Activated naive CD8-positive, alpha-beta T cell (primary cell): Measurements from ENCODE around the gene CHKA.
A peak's percentile ranks its signal among the peaks of the same experiment; 100 is the strongest.

Experiments
- H3K27ac Mint-ChIP-seq: one replicate; pipeline ENCODE4 v1.8.0; 2021; ENCODE audit warnings: mixed read lengths
- H3K27me3 Mint-ChIP-seq: one replicate; pipeline ENCODE4 v1.8.0; 2021; ENCODE audit warnings: mixed read lengths
- H3K36me3 Mint-ChIP-seq: one replicate; pipeline ENCODE4 v1.8.0; 2021; ENCODE audit warnings: mixed read lengths
- H3K4me1 Mint-ChIP-seq: one replicate; pipeline ENCODE4 v1.8.0; 2021; ENCODE audit warnings: low read depth, mixed read lengths
- H3K4me3 Mint-ChIP-seq: one replicate; pipeline ENCODE4 v1.8.0; 2021; ENCODE audit warnings: mild to moderate bottlenecking, mixed read lengths
- H3K9me3 Mint-ChIP-seq: one replicate; pipeline ENCODE4 v1.8.0; 2021; ENCODE audit warnings: low read depth, mixed read lengths

The CHKA gene

DNA sequence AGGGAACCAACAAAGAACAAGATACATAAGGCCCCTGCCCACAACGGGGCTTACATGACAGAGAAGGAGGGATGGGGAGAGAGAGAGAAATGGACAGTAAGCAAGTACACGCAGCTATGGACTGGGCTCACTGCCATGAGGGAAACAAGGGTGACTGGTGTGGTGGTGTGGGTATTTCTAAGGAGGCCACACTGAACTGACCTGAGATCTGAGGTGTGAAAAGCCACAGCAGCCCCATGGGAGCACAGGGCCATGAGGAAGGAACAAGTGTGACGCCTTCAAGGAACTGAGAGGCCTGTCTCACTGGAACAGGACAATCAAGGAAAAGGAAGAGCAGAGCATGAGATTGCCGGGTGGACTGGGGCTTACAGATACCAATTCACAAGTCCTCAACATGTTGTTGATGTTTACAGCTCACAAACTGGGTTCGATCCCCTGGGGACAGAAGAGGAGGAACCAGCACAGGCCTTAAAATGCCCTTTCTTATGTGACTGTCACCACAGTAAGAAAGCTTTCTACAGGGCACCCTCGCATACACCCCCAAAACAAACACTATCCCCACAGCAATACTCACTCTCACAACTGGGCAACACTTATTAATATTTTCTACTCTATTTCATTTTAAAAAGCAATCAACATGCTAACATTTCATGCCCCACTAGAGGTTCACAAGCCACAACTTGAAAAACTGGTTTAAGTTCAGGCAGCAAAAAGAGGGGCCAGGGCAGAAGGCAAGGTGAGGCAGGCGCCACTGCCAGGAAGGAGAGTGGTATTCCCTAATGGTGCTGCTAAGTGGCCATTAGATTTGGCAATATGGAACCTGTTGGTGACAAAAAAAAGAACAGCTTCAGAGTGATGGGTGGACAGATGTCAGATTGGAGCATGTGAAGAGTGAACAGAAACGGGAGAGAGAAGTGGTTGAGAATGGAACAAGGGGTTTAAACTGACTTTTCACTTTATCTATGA is 43.3 kb downstream of the CHKA start:
- H3K36me3 Mint-ChIP-seq = peaks cover 8% of the 10 kb centered on the region
- H3K27ac Mint-ChIP-seq = no peak overlapping the region
- no peak overlapping the region for H3K4me3 Mint-ChIP-seq
- H3K9me3 Mint-ChIP-seq = no peaks in the 10 kb centered on the region
- H3K27me3 Mint-ChIP-seq = no peaks in the 10 kb centered on the region
- no peaks in the 10 kb centered on the region for H3K4me1 Mint-ChIP-seq

DNA sequence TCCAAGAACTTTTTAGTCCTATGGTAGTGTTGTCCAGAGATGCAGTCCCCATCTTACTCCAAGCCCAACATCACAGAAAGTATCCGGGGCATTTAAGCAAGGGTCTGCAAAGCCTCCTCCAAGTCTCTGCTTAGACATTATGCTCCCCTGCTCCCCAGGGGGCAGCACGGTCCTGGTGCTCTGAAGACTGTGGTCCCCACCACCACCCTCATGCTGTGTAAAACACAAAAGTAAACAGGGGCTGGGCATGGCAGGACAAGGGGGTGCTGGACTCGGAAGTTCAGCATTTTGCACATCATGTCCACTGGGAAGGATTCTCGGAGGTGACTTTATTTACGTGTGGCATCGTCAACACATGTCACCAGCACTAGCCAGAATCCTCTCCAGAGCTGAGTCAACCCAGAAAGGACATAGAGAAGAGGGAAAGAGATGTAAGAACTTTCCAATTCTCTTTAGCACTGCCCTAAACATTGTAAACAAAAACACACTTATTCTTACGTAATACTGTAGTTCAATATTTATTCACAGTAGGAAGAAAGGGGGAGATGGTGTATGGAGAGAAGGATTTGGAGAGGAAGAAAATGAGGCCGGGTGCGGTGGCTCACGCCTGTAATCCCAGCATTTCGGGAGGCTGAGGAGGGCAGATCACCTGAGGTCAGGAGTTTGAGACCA is 44.7 kb downstream of the CHKA start:
- no peak overlapping the region for H3K27ac Mint-ChIP-seq
- H3K9me3 Mint-ChIP-seq = no peaks in the 10 kb centered on the region
- H3K4me3 Mint-ChIP-seq = no peak overlapping the region
- H3K4me1 Mint-ChIP-seq = no peaks in the 10 kb centered on the region
- H3K27me3 Mint-ChIP-seq = no peaks in the 10 kb centered on the region
- H3K36me3 Mint-ChIP-seq = peaks cover 8% of the 10 kb centered on the region

DNA sequence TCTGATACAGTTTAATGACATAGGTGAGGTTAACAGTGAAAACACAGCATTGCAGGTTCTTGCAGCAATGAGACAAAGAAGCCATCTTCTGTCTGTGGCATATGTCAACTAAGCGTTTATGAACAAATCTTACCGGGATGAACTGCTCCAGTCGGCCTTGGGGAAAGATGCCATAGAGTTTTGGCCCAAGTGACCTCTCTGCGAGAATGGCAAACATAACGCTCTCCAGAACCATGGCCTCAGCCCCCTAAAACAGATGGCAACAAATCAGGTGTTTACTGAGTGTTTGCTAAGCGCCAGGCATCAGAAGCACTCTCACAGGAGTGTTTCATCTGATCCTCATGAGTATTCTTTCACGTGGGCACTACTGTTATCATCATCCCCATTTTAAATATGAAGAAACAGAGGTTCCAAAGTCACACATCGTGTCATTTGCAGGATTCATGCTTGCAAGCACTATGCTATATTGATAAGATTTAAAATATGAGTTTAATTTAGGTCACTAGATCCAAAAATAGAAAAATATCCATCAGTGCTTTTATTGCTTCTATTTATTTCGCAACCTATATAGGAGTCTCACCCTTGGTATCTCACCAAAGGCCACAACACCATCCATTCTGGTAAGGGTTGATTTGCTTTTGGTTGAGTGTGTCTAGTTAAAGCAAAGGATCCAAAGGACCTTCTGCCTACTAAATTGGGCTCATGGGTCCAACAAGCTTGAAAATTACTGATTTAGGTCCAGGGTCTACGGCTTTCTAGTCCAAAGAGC is 46.4 kb downstream of the CHKA start:
- H3K36me3 Mint-ChIP-seq = peaks cover 17% of the 10 kb centered on the region
- no peaks in the 10 kb centered on the region for H3K4me1 Mint-ChIP-seq
- no peak overlapping the region for H3K4me3 Mint-ChIP-seq
- no peak overlapping the region for H3K27ac Mint-ChIP-seq
- no peaks in the 10 kb centered on the region for H3K9me3 Mint-ChIP-seq
- no peaks in the 10 kb centered on the region for H3K27me3 Mint-ChIP-seq

DNA sequence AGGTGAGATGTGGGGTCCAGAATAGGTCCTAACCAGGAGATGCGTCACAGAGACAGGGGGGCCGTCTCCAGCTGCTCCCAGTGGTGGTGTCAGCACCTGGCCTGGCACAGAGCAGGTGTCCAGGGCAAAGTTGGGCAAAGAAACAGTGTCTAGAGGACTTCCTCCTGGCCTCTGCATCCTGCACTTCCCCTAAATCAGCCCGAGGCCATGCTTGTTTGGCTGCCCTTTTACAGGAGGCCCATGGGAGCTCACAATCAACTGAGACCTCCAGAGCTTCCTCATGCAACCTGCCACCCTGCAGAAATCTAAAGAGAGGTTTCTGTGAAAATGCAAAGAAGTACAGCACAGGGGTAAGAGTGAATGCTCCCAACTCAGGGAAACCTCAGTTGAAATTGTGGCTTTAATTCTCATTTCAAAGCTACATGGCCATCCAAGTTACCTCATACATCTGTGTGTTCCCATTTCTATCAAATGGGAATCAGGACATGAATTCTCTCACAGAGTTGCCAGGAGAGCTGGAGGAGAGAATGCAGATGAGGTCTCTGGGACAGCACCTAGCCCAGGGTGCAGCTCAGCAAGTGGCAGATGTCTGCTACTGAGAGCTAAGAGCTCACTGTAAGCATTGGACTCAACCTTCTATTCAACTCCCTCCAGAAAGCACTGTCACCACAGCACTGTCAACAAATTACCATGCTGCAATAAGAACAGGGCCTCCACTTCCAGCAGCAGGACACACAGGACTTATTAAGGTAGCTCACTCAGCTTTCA is 49.7 kb downstream of the CHKA start:
- no peaks in the 10 kb centered on the region for H3K9me3 Mint-ChIP-seq
- H3K4me1 Mint-ChIP-seq = no peaks in the 10 kb centered on the region
- H3K27me3 Mint-ChIP-seq = no peaks in the 10 kb centered on the region
- H3K36me3 Mint-ChIP-seq = peaks cover 20% of the 10 kb centered on the region
- H3K4me3 Mint-ChIP-seq = no peak overlapping the region
- no peak overlapping the region for H3K27ac Mint-ChIP-seq

DNA sequence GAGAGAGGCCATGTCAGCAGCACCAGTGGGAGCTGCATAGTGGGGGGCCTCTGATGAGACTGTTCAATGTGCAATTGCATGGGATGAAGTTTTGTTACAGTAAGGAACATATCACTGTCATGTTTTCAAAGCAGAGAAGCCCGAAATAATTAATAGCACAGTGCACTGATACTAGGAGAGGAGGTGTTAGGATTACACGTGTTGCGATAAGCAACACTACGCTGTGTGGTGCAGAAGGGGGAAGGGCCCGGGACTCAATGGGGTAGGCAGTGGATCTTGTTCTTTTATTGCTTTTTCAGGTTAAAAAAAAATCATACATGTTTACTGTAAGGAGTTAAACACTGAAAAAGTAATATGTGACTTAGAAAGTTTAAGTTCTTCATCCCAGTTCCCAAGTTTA is 53.2 kb downstream of the CHKA start:
- H3K4me3 Mint-ChIP-seq = no peak overlapping the region
- no peaks in the 10 kb centered on the region for H3K9me3 Mint-ChIP-seq
- H3K27me3 Mint-ChIP-seq = no peaks in the 10 kb centered on the region
- H3K4me1 Mint-ChIP-seq = no peaks in the 10 kb centered on the region
- peaks cover 25% of the 10 kb centered on the region for H3K36me3 Mint-ChIP-seq
- H3K27ac Mint-ChIP-seq = no peak overlapping the region

DNA sequence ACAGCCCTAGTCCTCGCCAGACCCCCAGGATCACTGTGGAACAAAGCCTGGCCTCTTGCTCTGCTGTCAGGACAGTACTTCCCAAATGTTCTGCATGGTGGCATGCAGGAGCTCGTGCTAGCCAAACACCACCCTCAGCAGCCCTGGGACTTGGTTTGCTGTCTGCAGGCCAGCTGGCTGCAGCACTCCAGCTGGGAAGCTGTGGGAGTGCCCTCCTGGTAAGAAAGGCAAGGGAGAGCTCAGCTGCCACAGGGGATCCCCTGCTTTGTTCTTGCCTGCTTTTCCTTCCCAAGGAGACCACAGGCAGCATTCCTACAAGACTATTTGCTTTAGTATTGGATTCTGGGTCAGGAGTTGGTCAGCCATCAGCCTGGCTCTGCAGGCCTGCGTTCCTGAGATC is 54.4 kb downstream of the CHKA start:
- Mint-ChIP-seq H3K9me3 (no peaks in the 10 kb centered on the region), H3K27me3 (no peaks in the 10 kb centered on the region), H3K36me3 (peaks cover 31% of the 10 kb centered on the region), H3K4me3 (no peak overlapping the region), H3K4me1 (no peaks in the 10 kb centered on the region), H3K27ac (no peak overlapping the region)

DNA sequence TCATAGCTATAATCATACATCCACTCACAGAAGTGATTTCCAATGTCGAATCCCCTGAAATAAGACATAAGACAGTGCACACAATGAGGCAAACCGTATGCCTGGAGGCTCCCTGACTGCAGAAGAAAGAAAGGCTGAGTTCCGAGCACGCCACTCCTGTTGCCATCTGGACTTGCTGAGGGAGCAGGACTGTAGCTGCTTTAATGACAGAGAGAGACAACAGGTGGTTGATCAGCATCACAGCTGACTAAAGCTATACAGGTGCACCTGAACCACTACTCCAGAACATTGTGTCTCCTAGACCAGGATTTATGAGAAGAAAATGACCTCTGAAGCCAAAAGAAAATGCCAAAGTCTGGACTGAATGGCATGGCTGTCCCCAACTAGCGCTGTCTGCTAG is 55.3 kb downstream of the CHKA start:
- Mint-ChIP-seq H3K4me3 (no peak overlapping the region), H3K27me3 (no peaks in the 10 kb centered on the region), H3K36me3 (peaks cover 30% of the 10 kb centered on the region), H3K9me3 (no peaks in the 10 kb centered on the region), H3K27ac (no peak overlapping the region), H3K4me1 (no peaks in the 10 kb centered on the region)

DNA sequence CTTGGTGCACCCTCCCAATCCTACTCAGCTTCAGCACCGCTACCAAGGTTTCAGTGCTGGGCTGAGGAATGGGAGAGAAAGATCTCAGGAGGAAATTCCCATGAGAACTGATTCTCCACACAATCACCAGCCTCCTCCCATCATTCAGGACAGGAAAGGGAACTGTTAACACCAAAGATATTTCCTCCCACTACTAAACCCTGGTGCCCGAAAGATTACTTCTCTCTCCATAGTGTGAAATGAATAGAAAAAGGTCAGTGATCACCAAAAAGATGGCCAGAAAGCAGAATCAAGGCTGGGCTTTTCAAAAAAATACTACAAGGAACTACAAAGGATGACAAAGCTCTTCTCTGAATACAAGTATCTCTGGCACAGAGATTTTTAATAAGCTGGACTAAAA is 56.3 kb downstream of the CHKA start:
- Mint-ChIP-seq H3K9me3 (no peaks in the 10 kb centered on the region), H3K27ac (no peak overlapping the region), H3K4me3 (no peak overlapping the region), H3K27me3 (no peaks in the 10 kb centered on the region), H3K36me3 (peaks cover 28% of the 10 kb centered on the region), H3K4me1 (no peaks in the 10 kb centered on the region)

DNA sequence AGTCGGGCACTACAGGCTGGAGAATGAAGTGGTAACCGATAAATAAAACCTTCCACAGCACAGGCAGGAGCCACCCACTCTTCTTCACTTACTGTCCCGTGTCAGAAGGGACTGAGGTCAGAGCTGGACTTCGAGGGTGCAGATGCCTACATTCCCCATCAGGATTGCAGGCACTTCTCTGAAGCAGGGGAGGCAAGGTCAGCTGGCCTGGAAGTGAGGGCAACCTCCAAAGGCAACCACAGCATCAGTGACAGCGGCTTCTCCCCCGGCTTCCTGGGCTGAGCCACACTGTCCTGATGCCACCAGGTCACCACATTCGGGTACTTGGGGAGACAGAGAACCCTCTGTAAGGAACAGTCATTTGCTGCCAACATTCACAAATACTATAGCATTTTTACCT is 59.7 kb downstream of the CHKA start:
- Mint-ChIP-seq H3K27me3 (no peaks in the 10 kb centered on the region), H3K9me3 (no peaks in the 10 kb centered on the region), H3K4me3 (no peak overlapping the region), H3K4me1 (no peaks in the 10 kb centered on the region), H3K36me3 (peaks cover 26% of the 10 kb centered on the region), H3K27ac (no peak overlapping the region)

DNA sequence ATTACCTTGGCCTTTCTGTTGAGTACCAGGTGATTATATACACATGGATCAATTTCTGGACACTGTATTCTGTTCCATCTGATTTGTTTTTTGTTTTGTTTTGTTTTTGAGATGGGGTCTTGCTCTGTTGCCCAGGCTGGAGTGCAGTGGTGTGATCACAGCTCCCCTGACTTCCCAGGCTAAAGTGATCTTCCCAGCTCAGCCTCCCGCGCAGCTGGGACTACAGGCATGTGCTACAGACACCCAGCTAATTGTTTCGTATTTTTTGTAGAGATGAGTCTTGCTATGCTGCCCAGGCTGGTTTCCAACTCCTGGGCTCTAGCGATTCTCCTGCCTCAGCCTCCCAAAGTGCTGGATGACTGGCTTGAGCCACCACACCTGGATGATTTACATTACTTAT is 63.4 kb downstream of the CHKA start:
- peaks cover 14% of the 10 kb centered on the region for H3K36me3 Mint-ChIP-seq
- H3K4me3 Mint-ChIP-seq = no peak overlapping the region
- no peak overlapping the region for H3K27ac Mint-ChIP-seq
- H3K27me3 Mint-ChIP-seq = no peaks in the 10 kb centered on the region
- H3K9me3 Mint-ChIP-seq = no peaks in the 10 kb centered on the region
- no peaks in the 10 kb centered on the region for H3K4me1 Mint-ChIP-seq

DNA sequence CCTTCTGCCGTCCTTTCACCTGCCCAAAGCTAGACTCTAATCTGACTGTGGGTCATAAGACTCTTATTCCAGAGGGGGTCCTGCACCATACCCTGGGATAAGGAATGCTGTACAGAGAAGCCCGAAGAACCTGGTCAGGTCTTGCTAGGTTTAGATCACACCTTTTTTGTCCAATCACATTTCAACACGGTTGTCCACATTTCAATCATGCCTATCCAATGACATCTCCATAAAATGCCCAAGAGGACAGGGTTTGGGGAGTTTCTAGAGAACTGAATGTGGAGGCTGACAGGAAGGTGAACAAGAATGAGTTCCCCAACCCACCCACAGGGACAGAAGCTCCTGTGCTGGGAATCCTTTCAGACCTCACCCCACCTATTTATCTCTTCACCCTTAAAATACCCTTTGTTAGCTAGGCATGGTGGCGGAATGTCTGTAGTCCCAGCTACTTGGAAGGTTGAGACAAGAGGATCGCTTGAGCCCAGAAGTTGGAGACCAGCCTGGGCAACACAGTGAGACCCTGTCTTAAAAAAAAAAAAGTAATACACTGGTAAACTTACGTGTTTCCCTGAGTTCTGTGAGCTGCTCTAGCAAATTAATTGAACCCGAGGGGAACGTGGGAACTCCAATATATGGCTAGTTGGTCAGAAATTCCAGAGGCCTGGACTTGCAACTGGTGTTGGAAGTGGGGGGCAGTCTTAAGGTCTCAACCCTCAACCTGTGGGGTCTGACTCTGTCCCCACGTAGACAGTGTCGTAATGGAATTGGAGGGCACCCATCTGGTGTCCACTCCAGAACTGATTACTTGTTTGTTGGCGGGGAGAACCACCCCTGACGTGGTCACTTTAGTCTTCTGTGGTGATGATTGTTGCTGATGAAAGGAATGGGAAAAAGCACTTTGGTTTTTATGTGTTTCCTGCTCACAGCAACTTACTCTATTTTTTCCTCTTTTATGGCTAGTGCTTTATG is 64.6 kb downstream of the CHKA start:
- no peak overlapping the region for H3K27ac Mint-ChIP-seq
- H3K36me3 Mint-ChIP-seq = peaks cover 7% of the 10 kb centered on the region
- no peaks in the 10 kb centered on the region for H3K4me1 Mint-ChIP-seq
- no peak overlapping the region for H3K4me3 Mint-ChIP-seq
- H3K27me3 Mint-ChIP-seq = no peaks in the 10 kb centered on the region
- H3K9me3 Mint-ChIP-seq = no peaks in the 10 kb centered on the region

DNA sequence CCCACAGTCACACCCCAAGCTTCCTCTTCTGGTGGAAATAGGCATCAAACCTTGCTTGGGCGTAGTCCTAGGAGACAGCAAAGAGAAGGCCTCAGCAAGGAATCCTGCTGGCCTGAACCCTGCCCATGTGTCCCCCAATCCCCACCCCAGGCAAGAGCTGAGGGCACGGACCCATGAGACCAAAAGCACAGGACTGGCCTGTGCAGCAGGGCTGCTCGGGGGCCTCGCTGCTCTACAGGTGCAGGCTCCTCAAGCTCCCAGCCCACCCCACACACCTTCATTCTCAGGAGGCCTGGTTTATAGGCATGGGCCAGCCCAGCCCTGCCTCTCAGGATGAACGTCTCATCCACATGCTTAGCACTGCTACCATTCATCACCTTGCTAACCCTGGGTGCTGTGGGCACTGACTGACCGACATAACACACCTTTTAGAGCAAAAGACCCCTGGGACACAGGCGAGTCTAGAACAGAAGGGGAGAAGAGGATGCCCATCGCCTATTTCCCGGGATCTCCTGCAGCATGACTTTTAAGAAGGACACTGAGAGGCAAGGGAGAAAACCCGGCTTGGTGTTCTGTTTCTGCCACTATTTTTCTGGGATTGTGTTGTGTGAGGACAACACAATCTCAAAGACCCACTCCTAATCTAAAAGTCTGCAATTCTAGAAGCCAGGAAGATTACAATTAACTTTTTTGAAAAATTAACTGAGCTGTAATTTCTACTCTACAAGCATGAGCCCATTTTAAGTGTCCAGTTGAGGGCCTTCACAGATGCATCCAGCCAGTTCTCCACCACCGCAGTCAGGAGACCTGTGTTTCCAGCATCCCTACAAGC is 67.0 kb downstream of the CHKA start:
- Mint-ChIP-seq H3K27ac (peak overlapping the region; percentile 61), H3K9me3 (no peaks in the 10 kb centered on the region), H3K4me3 (no peak overlapping the region), H3K27me3 (no peaks in the 10 kb centered on the region), H3K36me3 (no peaks in the 10 kb centered on the region), H3K4me1 (no peaks in the 10 kb centered on the region)

DNA sequence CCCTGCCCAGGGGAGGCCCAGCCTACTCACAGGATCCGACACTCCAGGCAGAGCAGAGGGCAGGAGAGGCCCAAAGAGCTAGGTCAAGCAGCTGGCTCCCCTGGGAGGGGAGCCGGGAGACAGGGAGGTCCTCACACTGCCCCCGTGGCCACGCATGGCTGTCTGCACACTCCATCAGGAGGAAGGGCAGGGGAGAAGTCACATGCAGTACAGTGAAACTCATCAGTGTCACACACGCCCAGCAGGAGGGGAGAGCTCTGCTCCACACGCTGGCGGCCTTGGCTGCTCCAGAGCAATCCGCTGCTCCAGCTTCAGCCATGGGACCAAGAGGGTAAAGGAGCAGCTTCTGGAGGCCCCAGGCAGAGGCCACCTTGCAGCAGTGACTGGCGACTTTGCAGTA is 68.1 kb downstream of the CHKA start:
- no peak overlapping the region for H3K27ac Mint-ChIP-seq
- no peaks in the 10 kb centered on the region for H3K4me1 Mint-ChIP-seq
- H3K4me3 Mint-ChIP-seq = no peak overlapping the region
- H3K27me3 Mint-ChIP-seq = no peaks in the 10 kb centered on the region
- H3K36me3 Mint-ChIP-seq = no peaks in the 10 kb centered on the region
- no peaks in the 10 kb centered on the region for H3K9me3 Mint-ChIP-seq
